GM10248 (cell line): ENCODE results near the gene FAM117B.

ENCODE experiments used
- CTCF ChIA-PET: fragments of 300-600 bp; sonication (Branson Sonifier 250); formaldehyde crosslinking; extraction: SDS; loops from one replicate; lab custom pipeline; 2021; ENCODE audit warnings: antibody characterized with exemption; lab: Yijun Ruan, JAX
- POLR2A ChIA-PET: fragments of 350-650 bp; sonication (Branson Sonifier 250); formaldehyde crosslinking; extraction: SDS; loops from one replicate; lab custom pipeline; 2020; ENCODE audit warnings: antibody characterized with exemption; lab: Yijun Ruan, JAX
- DNase-seq: peaks from one replicate; pipeline ENCODE4 v3.0.0; 2012; ENCODE audit errors: extremely low spot score
- CTCF ChIP-seq: IDR thresholded peaks from 2 replicates; pipeline ENCODE4 v1.5.1; 2012; ENCODE audit warnings: mild to moderate bottlenecking, low read depth; ENCODE audit errors: extremely low read depth, missing control alignments, control extremely low read depth

Gene FAM117B

GRCh38 chr2:202689459-202689858 is 54.7 kb downstream of the FAM117B start:
- no peak for DNase-seq
- ChIA-PET POLR2A (no interaction called here), CTCF (interaction anchor here (1.0 kb wide), 1 partner anchor 20 kb away, joined by 3 read pairs; no protein-coding TSS in a partner anchor)
- no peak for TF ChIP-seq CTCF

GRCh38 chr2:202689898-202690297 is 55.1 kb downstream of the FAM117B start:
- CTCF ChIA-PET = interaction anchor here (1.0 kb wide), 1 partner anchor 20 kb away, joined by 3 read pairs; no protein-coding TSS in a partner anchor
- POLR2A ChIA-PET = no interaction called here
- DNase-seq = no peak
- TF ChIP-seq CTCF = no peak

- TF ChIP-seq CTCF = no peak
- CTCF ChIA-PET = no interaction called here
- POLR2A ChIA-PET = no interaction called here
- DNase-seq = no peak
Observed at GRCh38 chr2:202690321-202690900, 55.6 kb downstream of the FAM117B start.

GRCh38 chr2:202693503-202693902 is 58.7 kb downstream of the FAM117B start:
- TF ChIP-seq CTCF = no peak
- POLR2A ChIA-PET = no interaction called here

GRCh38 chr2:202695166-202695565 is 60.4 kb downstream of the FAM117B start:
- POLR2A ChIA-PET = no interaction called here
- CTCF ChIA-PET = no interaction called here
- TF ChIP-seq CTCF = no peak
- no peak for DNase-seq

More at GRCh38 chr2:202693503-202693902, 58.7 kb downstream of the FAM117B start:
- CTCF ChIA-PET = no interaction called here
- DNase-seq = no peak

GRCh38 chr2:202700075-202700901 is 65.5 kb downstream of the FAM117B start:
- POLR2A ChIA-PET = no interaction called here
- no peak for DNase-seq
- CTCF ChIA-PET = interaction anchor here (0.6 to 1.3 kb wide), 6 partner anchors 11 to 172 kb away, joined by 3 read pairs; partner anchors contain the start of gene ICA1L
- no peak for TF ChIP-seq CTCF
